ENCODE results near the gene SLITRK4.

Gene SLITRK4

DNA sequence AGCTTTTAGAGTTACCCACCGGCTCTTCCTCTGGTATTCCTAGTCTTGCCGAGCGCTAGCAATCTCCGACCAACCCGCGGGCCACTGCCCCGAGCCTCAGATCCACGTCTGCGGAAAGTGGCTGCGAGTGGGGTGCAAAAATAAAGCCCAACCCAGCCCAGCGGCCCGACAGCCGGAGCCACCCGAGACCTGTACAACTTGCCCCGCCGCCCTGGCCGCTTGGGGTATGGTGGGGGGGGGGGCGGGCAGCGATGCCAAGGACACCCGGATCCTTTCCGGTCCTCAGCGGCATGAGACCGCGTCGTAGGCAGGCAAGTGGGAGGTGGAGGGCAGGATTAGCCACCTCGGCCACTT, 1.6 kb downstream of the SLITRK4 start:
- no peaks in the 10 kb centered on the region for H3K9me3 ChIP-seq
- no peaks in the 10 kb centered on the region for H3K4me1 ChIP-seq
- H3K27me3 ChIP-seq = no peaks in the 10 kb centered on the region
- no peak for DNase-seq
- no peak overlapping the region for H3K4me3 ChIP-seq (ENCODE audit: low read depth, low read length)
- TF ChIP-seq, protein P1, sequence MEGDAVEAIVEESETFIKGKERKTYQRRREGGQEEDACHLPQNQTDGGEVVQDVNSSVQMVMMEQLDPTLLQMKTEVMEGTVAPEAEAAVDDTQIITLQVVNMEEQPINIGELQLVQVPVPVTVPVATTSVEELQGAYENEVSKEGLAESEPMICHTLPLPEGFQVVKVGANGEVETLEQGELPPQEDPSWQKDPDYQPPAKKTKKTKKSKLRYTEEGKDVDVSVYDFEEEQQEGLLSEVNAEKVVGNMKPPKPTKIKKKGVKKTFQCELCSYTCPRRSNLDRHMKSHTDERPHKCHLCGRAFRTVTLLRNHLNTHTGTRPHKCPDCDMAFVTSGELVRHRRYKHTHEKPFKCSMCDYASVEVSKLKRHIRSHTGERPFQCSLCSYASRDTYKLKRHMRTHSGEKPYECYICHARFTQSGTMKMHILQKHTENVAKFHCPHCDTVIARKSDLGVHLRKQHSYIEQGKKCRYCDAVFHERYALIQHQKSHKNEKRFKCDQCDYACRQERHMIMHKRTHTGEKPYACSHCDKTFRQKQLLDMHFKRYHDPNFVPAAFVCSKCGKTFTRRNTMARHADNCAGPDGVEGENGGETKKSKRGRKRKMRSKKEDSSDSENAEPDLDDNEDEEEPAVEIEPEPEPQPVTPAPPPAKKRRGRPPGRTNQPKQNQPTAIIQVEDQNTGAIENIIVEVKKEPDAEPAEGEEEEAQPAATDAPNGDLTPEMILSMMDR (IDR thresholded peaks at IDR 0.05; ENCODE audit: low read depth, low read length) = no peak
- H3K36me3 ChIP-seq = no peaks in the 10 kb centered on the region

DNA sequence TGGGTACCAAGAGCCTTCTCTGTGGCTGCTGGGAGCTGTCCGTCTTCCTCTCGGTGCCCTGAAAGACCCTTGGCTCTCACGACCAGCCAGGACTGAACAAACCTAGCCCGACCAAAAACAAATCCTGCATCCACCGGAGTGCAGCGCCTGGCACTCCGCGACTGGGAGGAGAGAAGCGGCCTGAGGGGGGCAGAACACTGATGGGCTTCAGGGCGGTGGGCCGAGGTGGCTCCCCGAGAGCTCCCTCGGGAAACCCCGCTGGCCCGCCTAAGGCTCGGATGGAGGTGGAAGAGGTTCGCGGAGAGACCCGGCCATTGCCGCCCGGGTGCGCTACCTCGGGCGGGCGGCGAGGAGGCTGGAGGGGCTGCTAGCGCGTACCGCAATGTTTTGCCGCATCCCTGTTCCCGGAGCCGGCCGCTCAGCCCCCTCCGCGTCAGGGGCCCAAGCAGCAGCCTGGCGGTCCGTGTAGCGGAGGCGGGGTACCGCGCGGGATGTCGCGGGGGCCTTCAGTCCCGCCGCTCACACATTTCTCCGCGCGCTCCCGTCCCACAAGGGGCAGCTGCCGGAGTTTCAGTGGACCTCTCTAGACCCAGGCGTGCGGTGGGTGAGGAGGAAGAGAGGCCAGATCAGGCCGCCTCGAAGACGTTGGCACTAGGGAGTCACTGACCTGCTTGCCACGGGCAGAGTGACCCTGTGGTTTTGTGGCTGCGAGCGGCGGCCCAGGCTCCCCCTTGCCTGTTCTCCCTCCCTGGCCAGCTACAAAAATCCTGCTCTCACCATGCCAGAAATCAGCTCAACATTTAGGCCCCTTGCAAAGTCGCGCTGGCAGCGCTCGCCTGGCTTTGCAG, 2.2 kb downstream of the SLITRK4 start:
- no peaks in the 10 kb centered on the region for H3K9me3 ChIP-seq
- TF ChIP-seq, protein P1 (IDR thresholded peaks at IDR 0.05; ENCODE audit: low read depth, low read length) = no peak
- no peak overlapping the region for H3K4me3 ChIP-seq (ENCODE audit: low read depth, low read length)
- no peak for DNase-seq
- H3K36me3 ChIP-seq = no peaks in the 10 kb centered on the region
- H3K4me1 ChIP-seq = no peaks in the 10 kb centered on the region
- H3K27me3 ChIP-seq = no peaks in the 10 kb centered on the region

DNA sequence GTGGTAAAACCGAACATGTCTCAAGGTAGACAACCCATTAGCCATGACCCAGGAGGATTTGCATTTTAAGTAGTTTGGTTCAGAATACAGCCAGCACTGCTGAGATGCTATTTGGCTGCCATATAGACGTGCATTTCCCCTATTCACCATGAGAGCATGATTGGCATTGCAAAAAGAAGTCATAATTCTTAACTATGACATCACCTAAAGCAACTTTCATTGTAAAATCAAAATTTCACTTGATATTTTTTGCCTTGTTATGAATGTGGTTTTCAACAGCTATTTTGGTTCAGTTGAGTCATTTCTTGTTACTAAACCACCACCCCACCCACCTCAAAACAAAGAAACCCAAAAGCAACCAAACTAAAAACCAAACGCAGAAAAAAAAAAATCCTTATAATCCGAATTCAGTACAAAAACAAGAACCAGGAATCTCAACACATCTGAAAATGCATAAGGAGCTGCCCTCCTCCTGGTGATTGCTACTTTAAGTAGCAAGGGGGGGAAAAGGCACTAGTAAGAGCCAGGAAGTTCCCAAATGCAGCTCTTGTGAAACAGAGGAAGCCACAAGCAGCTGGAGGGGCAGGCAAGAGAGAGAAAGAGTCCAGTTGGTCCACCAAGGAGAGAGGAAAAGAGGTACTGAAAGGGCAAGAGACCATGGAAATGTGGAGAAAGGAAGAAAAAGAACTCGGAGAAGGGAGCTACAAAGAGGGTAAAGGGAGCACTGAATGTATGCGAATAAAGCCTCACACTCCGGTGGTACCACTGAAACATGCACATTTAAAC, 3.1 kb downstream of the SLITRK4 start:
- no peak overlapping the region for H3K4me3 ChIP-seq (ENCODE audit: low read depth, low read length)
- H3K9me3 ChIP-seq = no peaks in the 10 kb centered on the region
- TF ChIP-seq, protein P1 (IDR thresholded peaks at IDR 0.05; ENCODE audit: low read depth, low read length) = no peak
- no peaks in the 10 kb centered on the region for H3K4me1 ChIP-seq
- DNase-seq = no peak
- H3K27me3 ChIP-seq = no peaks in the 10 kb centered on the region
- H3K36me3 ChIP-seq = no peaks in the 10 kb centered on the region

DNA sequence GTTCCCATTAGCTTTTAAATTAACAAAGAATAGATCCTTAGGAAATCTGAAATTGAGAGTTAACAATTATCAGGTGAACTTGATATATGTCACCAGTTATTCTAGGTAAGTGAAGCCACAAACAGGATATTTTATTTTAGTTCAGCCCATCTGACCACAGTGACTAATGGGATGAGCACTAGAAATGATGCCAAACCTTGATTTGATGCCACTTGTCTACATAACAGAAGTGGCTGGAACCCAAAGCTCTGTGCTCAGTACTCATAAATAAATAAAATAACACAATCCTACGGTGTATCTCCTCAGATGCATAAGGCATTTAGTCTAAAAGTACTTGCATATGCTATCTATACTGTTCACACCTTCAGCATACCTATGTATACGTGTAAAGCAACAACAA, 12.2 kb downstream of the SLITRK4 start:
- TF ChIP-seq, protein P1 (IDR thresholded peaks at IDR 0.05; ENCODE audit: low read depth, low read length) = no peak
- no peak for DNase-seq
- no peaks in the 10 kb centered on the region for H3K36me3 ChIP-seq
- H3K4me3 ChIP-seq (ENCODE audit: low read depth, low read length) = no peak overlapping the region
- H3K27me3 ChIP-seq = no peaks in the 10 kb centered on the region
- H3K4me1 ChIP-seq = no peaks in the 10 kb centered on the region
- no peaks in the 10 kb centered on the region for H3K9me3 ChIP-seq

GRCh38 chrX:143621276-143621675, 14.6 kb downstream of the SLITRK4 start:
- DNase-seq = no peak
- H3K4me1 ChIP-seq = no peaks in the 10 kb centered on the region
- no peaks in the 10 kb centered on the region for H3K27me3 ChIP-seq
- no peaks in the 10 kb centered on the region for H3K9me3 ChIP-seq
- H3K4me3 ChIP-seq (ENCODE audit: low read depth, low read length) = no peak overlapping the region
- TF ChIP-seq, protein P1 (IDR thresholded peaks at IDR 0.05; ENCODE audit: low read depth, low read length) = no peak
- no peaks in the 10 kb centered on the region for H3K36me3 ChIP-seq

GRCh38 chrX:143615851-143616250, 20.1 kb downstream of the SLITRK4 start:
- no peaks in the 10 kb centered on the region for H3K9me3 ChIP-seq
- H3K27me3 ChIP-seq = no peaks in the 10 kb centered on the region
- DNase-seq = no peak
- H3K4me1 ChIP-seq = no peaks in the 10 kb centered on the region
- no peak overlapping the region for H3K4me3 ChIP-seq (ENCODE audit: low read depth, low read length)
- no peaks in the 10 kb centered on the region for H3K36me3 ChIP-seq
- TF ChIP-seq, protein P1 (IDR thresholded peaks at IDR 0.05; ENCODE audit: low read depth, low read length) = no peak
